Hematopoietic multipotent progenitor cell treated with erythropoietin and hydrocortisone succinate and interleukin-3 and kit ligand, for 4 days (in vitro differentiated cells): ENCODE results near the gene CYP27C1.

Experiments used
- DNase-seq: peaks from one replicate; pipeline ENCODE4 v3.0.0-alpha.2; 2015

CYP27C1 gene

GRCh38 chr2:127146071-127146725 is 73.9 kb downstream of the CYP27C1 start:
- DNase-seq, result no peak

GRCh38 chr2:127145280-127145895 is 74.7 kb downstream of the CYP27C1 start:
- DNase-seq, result no peak

GRCh38 chr2:127143841-127144782 is 76.0 kb downstream of the CYP27C1 start:
- DNase-seq, result no peak

- no peak for DNase-seq
These were observed 77.2 kb downstream of the CYP27C1 start for GRCh38 chr2:127142663-127143630.

- DNase-seq, result peak; percentile 25
These were observed 79.6 kb downstream of the CYP27C1 start for GRCh38 chr2:127140538-127140937.

- DNase-seq, result no peak
These were observed 80.3 kb downstream of the CYP27C1 start for GRCh38 chr2:127139766-127140165.

- no peak for DNase-seq
These were observed 81.8 kb downstream of the CYP27C1 start for GRCh38 chr2:127138281-127138680.

GRCh38 chr2:127137741-127138140 is 82.4 kb downstream of the CYP27C1 start:
- no peak for DNase-seq

- DNase-seq, result no peak
These were observed 82.9 kb downstream of the CYP27C1 start for GRCh38 chr2:127137225-127137624.

GRCh38 chr2:127134833-127135830 is 85.0 kb downstream of the CYP27C1 start:
- peak; percentile 9 for DNase-seq

GRCh38 chr2:127134235-127134634 is 85.9 kb downstream of the CYP27C1 start:
- DNase-seq, result peak; percentile 21
